ENCODE results near the gene LMF2.
"Not testable (repeated sequence)": the region's sequence is repeated elsewhere in the genome, so short reads cannot be mapped to it uniquely, and the experiment has no call there.

The LMF2 gene

DNA sequence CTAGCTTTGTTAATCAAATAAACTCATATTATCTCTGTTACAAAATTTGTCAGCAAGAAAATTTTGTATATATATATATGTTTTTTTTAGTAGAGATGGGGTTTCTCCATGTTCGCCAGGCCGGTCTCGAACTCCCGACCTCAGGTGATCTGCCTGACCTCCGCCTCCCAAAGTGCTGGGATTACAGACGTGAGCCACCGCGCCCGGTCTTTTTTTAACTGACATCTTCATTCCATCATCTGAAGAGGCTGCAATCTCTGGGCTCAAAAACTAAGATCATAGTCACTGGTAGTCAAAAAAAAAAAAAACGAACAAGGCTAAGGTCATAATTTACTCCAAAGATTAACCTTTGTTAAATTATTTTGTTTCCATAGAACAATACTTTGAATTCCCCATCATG, 32.9 kb upstream of the LMF2 start:
- Histone ChIP-seq H3K27ac (peak overlapping the region in 20 of 21 experiments; percentile 85 to 100 (median 97)), H3K4me3 (no peak overlapping the region)

DNA sequence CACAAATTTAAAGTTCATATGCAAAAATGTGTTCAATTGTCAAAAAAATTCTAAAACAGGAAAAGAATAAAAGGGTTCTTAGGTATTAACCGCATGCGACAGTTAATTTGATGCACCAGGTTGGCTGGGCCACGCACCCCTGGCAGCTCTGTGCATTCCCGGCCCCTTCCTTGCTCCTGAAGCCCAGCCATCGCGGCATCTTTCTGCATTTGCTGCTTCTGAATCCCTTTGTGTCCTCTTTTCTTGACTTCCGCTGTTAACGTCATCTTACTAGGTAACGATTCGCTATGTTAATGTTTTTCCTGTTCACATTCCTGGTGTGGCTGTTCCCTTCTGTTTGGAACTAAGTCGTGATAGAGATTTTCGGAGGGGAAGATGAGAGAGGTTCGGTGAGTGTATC, 30.3 kb upstream of the LMF2 start:
- H3K4me3 ChIP-seq: no peak overlapping the region
- peak overlapping the region in 20 of 21 experiments; percentile 85 to 100 (median 97) for H3K27ac ChIP-seq

DNA sequence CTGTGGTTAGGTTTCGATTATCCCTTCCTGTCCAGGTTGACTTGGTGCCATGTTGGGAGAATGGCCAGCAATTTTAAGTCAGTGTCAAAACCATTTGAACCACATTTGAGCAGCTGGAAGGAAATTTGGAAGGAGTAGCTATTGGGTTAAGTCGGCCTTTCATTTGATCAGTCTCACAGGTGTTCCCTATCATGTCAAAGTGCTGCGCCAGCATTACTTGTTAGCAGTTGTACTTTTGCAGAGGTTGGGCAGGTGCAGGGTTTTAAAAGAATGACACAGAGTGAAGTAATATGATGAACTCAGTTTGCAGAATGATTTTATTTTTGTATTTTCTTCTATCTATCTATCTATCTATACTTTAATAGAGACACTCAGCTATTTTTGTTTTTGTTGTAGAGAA, 28.7 kb upstream of the LMF2 start:
- Histone ChIP-seq H3K27ac (peak overlapping the region in 12 of 21 experiments; percentile 25 to 100 (median 97)), H3K4me3 (no peak overlapping the region)

GRCh38 chr22:50535113-50535512, 27.6 kb upstream of the LMF2 start:
- Histone ChIP-seq H3K27ac (peak overlapping the region in 9 of 21 experiments; percentile 15 to 100 (median 98)), H3K4me3 (no peak overlapping the region)

- H3K27ac ChIP-seq: peak overlapping the region in 19 of 21 experiments; percentile 27 to 100 (median 99)
- not testable (repeated sequence) for H3K4me3 ChIP-seq
Observed at GRCh38 chr22:50533856-50534711, 26.6 kb upstream of the LMF2 start.

- peak overlapping the region; percentile 8 to 100 (median 99) for H3K27ac ChIP-seq
- H3K4me3 ChIP-seq: peak overlapping the region in 4 of 7 experiments; percentile 64 to 84 (median 70)
Observed at GRCh38 chr22:50532824-50533796, 25.6 kb upstream of the LMF2 start.

DNA sequence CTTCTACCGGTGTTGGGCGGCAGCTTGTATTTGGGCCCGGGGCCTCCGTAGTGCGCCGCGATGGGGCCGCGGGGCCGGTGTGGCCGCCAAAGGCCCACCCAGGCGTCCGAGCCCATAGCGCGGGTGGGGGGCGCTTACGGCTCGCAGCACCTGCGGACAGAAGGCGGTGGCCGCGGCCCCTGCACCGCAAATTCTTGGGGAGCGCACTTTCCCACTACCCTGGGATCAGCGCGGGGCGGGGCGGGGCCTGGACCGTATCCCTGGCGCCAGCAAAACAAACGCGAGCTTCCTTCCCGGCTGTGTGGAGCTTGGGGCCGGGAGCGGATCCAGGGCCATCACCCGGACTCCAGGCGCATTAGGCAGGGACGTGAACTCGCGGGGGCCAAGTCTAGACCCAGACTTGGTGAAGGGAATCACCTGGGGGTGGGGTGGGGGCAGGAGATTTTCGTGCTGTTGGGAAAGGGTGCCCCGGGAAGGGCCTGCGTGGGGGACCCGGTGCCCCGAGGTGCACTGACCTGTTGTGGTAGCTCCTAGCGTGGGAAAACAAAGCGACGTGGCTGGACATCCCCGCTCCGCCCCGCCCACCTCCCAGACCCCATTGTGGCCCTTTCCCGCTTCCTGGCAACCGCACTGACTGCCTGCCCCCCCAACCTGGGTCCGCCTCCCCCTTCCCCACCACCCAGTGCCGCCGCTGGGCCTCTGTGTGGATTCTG, 24.6 kb upstream of the LMF2 start:
- Histone ChIP-seq H3K4me3 (peak overlapping the region; percentile 54 to 87 (median 67)), H3K27ac (peak overlapping the region; percentile 91 to 100 (median 99))

DNA sequence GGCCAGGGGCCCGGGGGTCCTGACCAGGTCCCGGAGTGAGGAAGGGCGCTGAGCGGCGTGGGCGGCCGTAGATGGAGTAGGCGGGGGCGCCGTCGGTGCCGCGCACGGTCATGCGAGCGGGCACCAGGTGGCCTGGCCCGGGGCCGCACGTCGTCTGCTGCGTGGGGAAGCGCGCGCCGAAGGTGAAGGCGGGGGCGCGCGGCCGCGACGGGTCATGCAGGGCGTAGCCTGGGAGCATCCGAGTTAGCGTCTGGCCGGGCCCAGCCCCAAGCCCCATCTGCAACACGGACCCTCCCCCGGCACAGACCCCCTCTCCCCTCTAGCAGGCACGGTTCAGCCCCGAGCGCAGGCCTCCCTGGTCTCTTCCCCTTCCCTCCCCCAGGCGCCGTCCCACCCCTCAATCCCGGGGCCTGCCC, 24.1 kb upstream of the LMF2 start:
- peak overlapping the region; percentile 91 to 100 (median 99) for H3K27ac ChIP-seq
- peak overlapping the region; percentile 54 to 87 (median 67) for H3K4me3 ChIP-seq

DNA sequence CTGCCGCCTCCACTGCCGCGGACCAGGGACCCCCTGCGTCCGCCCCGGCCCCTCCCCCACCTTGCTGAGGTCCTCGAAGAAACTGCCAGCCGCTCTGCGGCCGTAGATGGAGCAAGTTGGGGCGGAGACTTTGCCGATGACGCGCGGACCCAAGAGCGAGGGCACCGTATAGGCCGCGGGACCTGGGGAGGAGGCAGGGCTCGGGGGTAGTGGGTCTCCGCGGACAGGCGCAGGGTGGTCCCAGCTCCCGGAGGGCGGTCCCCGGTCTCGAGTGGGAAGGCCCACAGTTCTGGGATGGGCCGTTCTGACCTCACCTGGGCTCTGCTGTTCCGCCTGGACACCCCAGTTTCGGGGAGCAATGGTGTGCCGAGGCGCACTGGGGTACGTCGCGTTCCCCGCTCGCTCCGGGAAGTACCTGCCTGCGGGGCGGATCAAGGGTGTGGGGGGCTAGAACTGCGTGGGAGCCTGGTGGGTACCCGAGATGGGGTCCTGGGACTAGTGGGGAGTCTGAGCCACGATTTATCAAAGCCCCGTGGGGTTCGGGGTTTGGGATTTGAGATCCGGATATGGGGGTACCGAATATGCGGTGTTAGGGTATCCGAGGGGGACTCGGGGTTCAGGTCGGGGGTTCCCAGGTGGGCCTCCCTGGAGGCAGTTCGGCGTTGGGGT, 23.5 kb upstream of the LMF2 start:
- peak overlapping the region; percentile 54 to 87 (median 67) for H3K4me3 ChIP-seq
- peak overlapping the region; percentile 91 to 100 (median 99) for H3K27ac ChIP-seq

DNA sequence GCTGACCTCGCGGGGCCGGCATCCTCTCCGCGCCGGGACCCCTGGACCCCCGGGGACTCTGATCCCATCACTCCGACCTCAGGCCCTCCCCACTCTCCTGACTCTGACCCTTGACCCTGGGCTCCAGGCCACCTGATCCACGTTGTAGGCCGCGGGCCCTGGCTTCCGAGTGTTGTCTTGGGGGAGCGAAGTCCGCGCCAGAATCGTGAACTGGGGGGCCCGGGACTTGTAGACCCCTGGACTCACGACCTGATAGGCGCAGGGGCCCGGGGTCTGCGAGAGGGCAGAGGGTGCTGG, 23.0 kb upstream of the LMF2 start:
- Histone ChIP-seq H3K27ac (peak overlapping the region; percentile 91 to 100 (median 99)), H3K4me3 (peak overlapping the region; percentile 54 to 87 (median 67))

GRCh38 chr22:50529897-50530579, 22.5 kb upstream of the LMF2 start, which contains the start of gene TYMP:
Gene TYMP, minus strand, starts transcription at chr22:50530012. Its CDS starts 303 bp downstream, at chr22:50529709.
- Histone ChIP-seq H3K4me3 (peak within 1 kb of the TSS; percentile 54 to 87 (median 67)), H3K27ac (peak within 1 kb of the TSS; percentile 91 to 100 (median 99))

DNA sequence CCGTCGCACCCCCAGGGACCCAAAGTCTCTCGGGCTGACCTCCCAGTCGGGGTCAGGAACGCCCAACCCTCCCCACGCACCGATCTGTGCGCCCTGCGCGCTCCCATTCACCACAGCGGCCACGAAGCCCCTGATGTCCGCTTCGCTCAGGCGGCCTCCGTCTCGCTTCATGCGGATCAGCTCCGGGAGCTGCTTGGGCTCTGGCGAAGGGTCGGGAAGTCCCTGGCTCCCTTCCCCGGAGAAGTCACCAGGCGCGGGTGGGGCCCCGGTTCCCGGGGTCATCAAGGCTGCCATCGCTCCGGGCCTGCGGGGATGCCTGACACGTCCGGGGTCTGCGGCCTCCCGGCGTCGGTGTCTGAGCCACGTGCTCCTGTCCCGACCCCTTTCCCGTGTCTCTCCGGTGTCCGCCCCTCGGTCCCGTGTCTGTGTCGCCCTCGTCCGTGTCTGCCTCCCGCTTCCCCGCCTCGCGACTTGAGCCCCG, 22.0 kb upstream of the LMF2 start:
- Histone ChIP-seq H3K27ac (peak overlapping the region; percentile 91 to 100 (median 99)), H3K4me3 (peak overlapping the region; percentile 54 to 87 (median 67))

GRCh38 chr22:50528682-50529415, 21.3 kb upstream of the LMF2 start:
- peak overlapping the region; percentile 54 to 87 (median 67) for H3K4me3 ChIP-seq
- peak overlapping the region; percentile 91 to 100 (median 99) for H3K27ac ChIP-seq

DNA sequence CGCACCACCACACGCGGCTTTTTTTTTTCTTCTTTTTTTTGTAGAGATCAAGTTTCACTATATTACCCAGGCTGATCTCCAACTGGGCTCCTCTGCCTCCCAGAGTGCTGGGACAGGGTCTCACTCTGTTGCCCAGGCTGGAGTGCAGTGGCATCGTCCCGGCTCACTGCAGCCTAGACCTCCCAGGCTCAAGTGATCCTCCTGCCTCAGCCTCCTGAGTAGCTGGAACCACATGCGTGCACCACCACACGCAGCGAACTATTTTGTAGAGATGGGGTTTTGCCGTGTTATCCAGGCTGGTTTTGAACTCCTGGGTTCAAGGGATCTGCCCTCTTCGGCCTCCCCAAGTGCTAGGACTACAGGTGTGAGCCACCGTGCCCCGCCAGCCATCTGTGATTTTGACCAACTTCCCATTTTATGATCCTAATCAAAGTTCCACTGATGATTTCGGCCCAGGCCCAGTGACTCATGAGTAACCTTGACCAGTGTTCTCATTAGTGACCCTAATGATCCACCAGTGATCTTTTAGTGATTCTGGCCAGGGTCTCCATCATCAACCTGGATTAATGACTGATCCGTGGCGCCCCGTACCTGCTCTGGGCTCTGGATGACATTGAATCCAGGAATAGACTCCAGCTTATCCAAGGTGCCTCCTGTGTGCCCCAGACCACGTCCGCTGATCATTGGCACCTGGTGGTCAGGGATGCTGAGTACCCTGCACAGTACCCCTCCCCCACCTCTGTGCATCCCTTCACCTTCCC, 20.6 kb upstream of the LMF2 start:
- Histone ChIP-seq H3K27ac (peak overlapping the region in 20 of 21 experiments; percentile 28 to 100 (median 99)), H3K4me3 (peak overlapping the region in 5 of 7 experiments; percentile 54 to 84 (median 67))

DNA sequence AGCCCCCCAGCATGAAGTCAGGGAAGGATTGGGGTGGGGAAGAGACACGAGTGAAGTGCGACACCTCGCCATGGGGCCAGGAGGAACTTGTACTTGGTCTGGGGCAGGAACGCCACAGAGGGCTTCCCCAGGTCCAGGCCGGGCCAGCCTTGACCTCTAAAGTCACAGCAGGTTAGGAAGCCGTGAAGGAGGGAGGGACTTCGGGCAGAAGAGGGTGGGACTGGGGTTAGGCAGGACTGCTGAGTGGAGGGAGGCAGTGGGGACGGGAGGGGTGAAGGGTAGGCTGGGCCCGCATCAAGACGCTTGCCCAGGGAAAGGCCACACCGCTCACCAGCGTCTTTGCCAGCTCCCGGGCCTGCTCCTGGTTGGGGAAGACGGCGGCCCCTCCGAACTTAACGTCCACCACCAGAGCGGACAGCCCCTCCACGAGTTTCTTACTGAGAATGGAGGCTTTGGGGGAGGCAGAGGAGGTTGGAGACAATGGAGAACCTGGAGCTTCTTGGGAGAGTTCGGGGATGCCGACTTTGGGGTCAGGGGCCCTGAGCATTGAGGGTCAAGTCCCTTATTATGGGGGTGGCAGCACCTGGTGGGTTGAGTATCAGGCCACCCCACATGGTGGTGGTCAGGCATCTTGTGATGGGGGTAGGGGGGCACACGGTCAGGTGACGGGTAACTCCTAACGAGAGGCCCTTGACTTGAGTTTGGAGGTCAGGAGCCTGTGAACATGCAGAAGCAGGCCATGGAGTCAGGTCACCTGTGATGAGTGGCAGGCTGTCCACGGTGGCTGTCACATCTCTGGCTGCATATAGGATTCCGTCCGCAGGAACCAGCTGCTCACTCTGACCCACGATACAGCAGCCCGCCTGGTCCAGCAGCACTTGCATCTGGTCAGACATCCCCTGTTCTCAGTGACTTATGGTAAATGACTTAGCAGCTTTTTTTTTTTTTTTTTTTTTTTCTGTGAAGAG, 19.6 kb upstream of the LMF2 start:
- H3K4me3 ChIP-seq: peak overlapping the region; percentile 54 to 87 (median 74)
- peak overlapping the region; percentile 78 to 100 (median 98) for H3K27ac ChIP-seq
